Pulmonary artery endothelial cell (primary cell): ENCODE measurements around the gene PPP2R1B. TPM values are rescaled to one million over a fixed set of nuclear protein-coding genes. Genes with fewer than 3 reads are reported as not detected.
"Not testable (repeated sequence)": the region's sequence is repeated elsewhere in the genome, so short reads cannot be mapped to it uniquely, and the experiment has no call there.

Experiments used
- DNase-seq: peaks from one replicate; pipeline ENCODE4 v3.0.0-alpha.2; 2011; ENCODE audit warnings: low read depth, low spot score
- total RNA-seq: library from RNA; depleted of rRNA; stranded (reverse); fragments of >200 nt; gene quantifications from 2 replicates; pipeline ENCODE4 v1.2.3, GENCODE V29; 2014

The PPP2R1B gene
- total RNA-seq, 1 donor from 2014 or later, result 40.6 TPM

GRCh38 chr11:111784311-111784710, 18.1 kb upstream of the PPP2R1B start:
- not testable (repeated sequence) for DNase-seq

DNA sequence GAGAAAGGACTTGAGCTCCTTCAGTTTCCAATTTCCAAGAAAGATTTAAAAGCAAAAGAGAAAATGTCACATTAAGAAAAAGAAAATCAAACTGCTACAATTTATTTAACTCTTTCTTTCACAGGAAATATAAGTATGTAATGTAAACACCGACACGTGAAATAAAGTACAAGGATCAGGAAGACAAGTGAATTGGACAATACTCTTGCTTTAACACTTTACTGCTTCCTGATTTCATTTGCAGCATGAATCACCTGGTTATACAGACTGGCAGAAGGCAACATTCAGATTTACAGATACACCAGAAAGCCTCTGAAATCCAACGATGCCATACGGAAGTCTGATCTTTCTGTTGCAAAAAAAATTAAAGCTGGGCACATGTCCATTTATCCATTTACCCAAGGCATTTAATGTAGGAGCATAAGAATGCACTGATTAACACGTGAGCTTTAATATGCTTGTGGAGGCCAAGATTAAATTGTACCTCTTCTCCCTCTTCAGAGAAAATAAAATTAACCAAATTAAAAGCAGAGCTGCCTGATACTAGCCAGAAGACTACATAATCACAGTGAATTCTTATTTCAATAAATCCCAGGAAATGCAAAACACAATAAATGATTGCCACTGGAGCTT, 16.0 kb upstream of the PPP2R1B start:
- no peak for DNase-seq

GRCh38 chr11:111779118-111779517, 12.9 kb upstream of the PPP2R1B start:
- no peak for DNase-seq

- DNase-seq, result no peak
These were observed 11.9 kb upstream of the PPP2R1B start for GRCh38 chr11:111778047-111778558.

GRCh38 chr11:111777094-111778046, 11.2 kb upstream of the PPP2R1B start:
- DNase-seq, result peak; percentile 33

- no peak for DNase-seq
These were observed 10.4 kb upstream of the PPP2R1B start for GRCh38 chr11:111776398-111777093.

- DNase-seq, result no peak
These were observed 8.9 kb upstream of the PPP2R1B start for GRCh38 chr11:111774955-111775710.

DNA sequence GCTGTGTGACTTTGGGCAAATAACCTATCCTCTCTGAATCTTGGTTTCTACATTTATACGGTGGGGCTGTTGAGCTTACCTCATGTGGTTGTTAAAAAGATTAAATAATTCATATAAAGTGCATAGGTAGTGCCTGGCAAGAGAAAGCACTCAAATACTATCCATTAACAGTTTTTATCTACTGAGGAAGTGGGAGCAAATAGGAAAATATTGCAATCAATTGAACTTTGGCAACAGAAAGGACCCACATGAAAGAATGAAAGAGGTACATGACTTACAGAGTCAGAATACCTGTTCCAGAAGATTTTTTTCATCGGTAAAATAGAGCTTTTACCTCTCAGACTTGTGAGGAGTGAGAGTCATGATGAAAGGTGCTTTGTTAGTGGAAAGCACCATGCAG, 6.3 kb upstream of the PPP2R1B start:
- no peak for DNase-seq

DNA sequence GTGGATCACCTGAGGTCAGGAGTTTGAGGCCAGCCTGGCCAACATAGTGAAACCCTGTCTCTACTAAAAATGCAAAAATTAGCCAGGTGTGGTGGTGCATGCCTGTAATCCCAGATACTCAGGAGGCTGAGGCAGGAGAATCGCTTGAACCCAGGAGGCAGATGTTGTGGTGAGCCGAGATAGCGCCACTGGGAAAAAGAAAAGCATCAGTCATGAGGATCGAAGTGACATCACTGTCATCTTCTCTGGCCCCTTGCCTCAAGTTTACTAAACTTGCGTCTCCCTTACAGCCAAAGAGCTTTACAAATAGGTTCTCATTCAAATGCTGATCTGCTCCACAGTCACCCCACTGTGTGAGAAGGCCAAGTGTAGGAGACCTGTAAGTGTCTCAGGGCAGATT, 5.0 kb upstream of the PPP2R1B start:
- not testable (repeated sequence) for DNase-seq

- no peak for DNase-seq
These were observed 4.5 kb upstream of the PPP2R1B start for GRCh38 chr11:111770581-111771134.

GRCh38 chr11:111766834-111767142, 599 bp upstream of the PPP2R1B start:
- DNase-seq, result no peak

DNA sequence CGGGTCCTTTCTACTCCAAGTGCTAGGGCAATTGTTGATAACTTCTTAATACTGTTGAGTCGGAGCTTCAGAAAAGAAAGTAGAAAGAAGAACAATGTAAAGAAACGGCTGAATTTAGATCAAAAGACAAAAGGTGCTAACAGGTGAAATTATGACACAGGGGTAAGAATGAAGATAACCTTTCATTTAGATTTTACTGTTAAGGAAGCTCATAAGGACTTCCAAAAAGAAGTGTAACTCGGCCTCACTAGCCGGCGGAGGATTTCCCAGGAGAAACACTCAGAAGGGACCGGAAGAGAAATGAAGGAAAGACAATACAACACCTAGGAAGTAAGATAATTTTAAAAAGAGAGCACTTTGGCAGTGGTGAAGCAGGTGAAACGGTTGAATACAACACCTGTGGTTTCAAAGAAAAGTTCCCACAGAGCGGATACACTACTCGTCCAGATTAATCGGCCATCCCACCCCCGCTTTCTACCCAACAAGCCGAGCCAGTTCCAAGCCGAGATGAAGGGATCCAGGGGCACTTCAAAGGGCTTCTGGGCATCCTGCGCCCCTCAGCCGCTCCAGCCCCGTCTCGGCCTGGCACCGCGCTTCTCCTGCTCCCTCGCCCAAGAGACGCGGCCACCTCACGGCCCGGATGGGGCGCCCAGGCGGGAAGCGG, 737 bp downstream of the PPP2R1B start:
- DNase-seq, result no peak

DNA sequence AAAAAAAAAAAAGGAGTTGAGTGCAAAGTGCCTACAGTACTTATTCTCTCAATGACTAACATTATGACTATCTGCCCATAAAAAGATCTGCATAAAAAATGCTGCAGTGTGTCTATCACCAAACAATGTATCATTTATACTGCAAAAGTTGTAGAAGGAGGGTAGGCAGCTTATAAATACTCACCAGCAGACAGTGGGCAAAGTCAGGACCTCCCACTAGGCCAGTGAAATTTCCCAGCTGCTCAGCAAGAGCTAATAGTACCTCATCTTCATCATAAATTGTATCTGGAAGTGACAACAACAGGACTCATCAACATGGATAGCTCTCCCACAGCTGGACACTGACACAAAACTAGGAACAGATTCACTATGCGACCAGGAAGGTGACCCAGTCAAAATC, 1.6 kb downstream of the PPP2R1B start:
- DNase-seq, result no peak

GRCh38 chr11:111762981-111763643, 3.1 kb downstream of the PPP2R1B start:
- DNase-seq, result no peak

DNA sequence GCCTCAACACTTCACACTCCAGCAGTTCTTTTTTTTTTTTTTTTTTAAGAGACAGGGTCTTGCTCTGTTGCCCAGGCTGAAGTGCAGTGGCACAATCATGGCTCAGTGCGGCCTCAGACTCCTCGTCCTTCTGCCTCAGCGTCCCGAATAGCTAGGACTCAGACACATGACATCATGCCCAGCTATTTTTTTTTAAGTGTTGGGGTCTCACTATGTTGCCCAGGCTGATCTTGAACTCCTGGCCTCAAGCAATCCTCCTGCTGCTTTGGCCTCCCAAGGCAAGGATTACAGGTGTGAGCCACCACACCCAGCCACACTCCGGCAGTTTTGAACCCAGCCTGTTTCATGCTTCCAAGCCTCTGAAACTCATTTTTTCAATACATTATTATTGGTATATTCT, 3.7 kb downstream of the PPP2R1B start:
- DNase-seq, result no peak

DNA sequence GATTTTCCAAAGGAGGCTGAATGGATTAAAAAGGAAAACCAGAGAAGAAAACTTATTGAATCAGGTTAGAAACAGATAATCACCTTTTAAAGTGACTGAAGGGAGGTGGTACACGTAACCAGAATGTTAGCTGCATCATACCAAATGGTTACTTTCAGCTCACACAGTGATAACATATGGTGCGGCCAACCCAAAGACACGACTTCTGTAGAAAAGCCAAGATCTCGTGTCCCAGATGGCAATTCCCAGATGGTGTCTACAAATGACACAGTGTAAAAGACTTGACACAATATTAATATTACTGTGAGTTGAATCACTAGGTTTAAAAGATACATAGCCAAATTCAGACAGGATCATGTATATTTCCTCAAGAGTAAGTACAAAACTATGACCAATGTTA, 5.2 kb downstream of the PPP2R1B start:
- DNase-seq, result no peak

GRCh38 chr11:111759778-111760407, 6.3 kb downstream of the PPP2R1B start:
- no peak for DNase-seq

DNA sequence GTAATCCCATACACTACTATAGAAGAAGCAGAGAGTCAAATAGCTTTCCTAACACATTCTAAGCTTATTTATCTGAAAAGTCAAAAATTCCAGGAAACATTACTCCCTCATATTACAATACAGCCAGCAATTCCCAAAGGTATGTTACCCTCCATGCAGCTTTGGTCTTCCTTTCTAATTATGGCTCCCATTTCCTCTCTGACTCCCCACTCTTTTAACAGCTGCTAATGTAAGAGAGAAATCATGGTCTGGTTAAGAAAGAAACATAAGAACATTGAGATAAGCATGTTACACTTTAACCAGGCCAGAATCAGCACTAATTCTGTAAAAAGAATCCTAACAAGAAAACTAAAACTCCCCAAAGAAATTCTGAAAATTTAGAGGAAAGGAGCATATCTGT, 6.8 kb downstream of the PPP2R1B start:
- DNase-seq, result no peak

DNA sequence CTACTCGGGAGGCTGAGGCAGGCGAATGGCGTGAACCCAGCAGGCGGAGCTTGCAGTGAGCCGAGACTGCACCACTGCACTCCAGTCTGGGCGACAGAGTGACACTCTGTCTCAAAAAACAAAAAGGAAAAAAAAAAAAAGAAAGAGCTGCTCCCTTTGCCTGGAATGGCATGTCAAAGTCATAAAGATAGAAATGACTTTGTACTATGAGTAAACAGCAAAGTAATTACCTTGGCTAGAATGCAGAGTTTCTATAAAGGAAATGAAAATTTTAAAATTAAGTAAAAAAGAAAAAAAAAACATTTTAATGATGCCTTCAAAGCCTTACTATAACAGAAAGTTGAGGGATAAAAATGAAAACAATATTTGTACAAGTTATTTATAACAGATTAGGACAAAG, 10.1 kb downstream of the PPP2R1B start:
- DNase-seq, result no peak
